ENCODE data around the gene VSTM5.

DNA sequence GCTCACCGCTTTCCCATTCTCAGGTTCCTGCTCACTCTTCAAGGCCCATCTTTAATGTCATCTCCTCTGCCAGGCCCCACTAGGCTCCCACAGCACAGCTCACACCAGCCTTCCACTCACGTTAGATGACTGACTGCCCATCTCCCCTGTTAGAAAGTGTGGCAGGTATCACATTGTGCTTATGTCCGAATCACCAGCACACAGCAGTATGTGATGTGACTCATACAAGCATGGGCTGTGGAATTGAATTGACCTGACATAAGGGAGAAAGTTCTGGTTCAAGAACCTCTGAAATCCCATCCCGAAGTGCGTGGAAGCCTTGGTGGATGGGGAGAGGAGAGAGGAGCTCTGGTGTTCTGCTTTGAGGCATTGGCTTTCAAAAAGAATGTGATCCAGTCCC is 6.5 kb downstream of the VSTM5 start:
- TF ChIP-seq POLR2A (IDR thresholded peaks at IDR 0.05) (no peak), POLR2AphosphoS5 (IDR thresholded peaks at IDR 0.05; ENCODE audit: insufficient read depth in 1 of 2, low read depth in 1 of 2) (no peak)

All from vagina (tissue), 2 donors.